ENCODE measurements around the gene GLRA3.

Gene GLRA3

GRCh38 chr4:174764105-174764729 lies 64.8 kb downstream of the GLRA3 start:
- no peak overlapping the region for H3K27ac ChIP-seq
- TF ChIP-seq CTCF (conservative IDR thresholded peaks at IDR 0.05) (peak; percentile 78), ZFX (IDR thresholded peaks at IDR 0.05) (no peak)

GRCh38 chr4:174763454-174764104 lies 65.5 kb downstream of the GLRA3 start:
- TF ChIP-seq CTCF (conservative IDR thresholded peaks at IDR 0.05): no peak
- no peak for TF ChIP-seq ZFX (IDR thresholded peaks at IDR 0.05)
- H3K27ac ChIP-seq: no peak overlapping the region

GRCh38 chr4:174761451-174761850 lies 67.6 kb downstream of the GLRA3 start:
- TF ChIP-seq ZFX (IDR thresholded peaks at IDR 0.05) (no peak), CTCF (conservative IDR thresholded peaks at IDR 0.05) (no peak)
- no peak overlapping the region for H3K27ac ChIP-seq

GRCh38 chr4:174757736-174758135 lies 71.3 kb downstream of the GLRA3 start:
- TF ChIP-seq ZFX (IDR thresholded peaks at IDR 0.05) (no peak), CTCF (conservative IDR thresholded peaks at IDR 0.05) (no peak)

GRCh38 chr4:174753021-174753420 lies 76.0 kb downstream of the GLRA3 start:
- H3K27ac ChIP-seq: no peak overlapping the region

More at GRCh38 chr4:174757736-174758135, 71.3 kb downstream of the GLRA3 start:
- no peak overlapping the region for H3K27ac ChIP-seq

GRCh38 chr4:174752026-174752425 lies 77.0 kb downstream of the GLRA3 start:
- no peak overlapping the region for H3K27ac ChIP-seq
- TF ChIP-seq CTCF (conservative IDR thresholded peaks at IDR 0.05) (no peak), ZFX (IDR thresholded peaks at IDR 0.05) (no peak)

More at GRCh38 chr4:174753021-174753420, 76.0 kb downstream of the GLRA3 start:
- TF ChIP-seq ZFX (IDR thresholded peaks at IDR 0.05) (no peak), CTCF (conservative IDR thresholded peaks at IDR 0.05) (no peak)

GRCh38 chr4:174749091-174749490 lies 80.0 kb downstream of the GLRA3 start:
- H3K27ac ChIP-seq: no peak overlapping the region
- TF ChIP-seq CTCF (conservative IDR thresholded peaks at IDR 0.05) (no peak), ZFX (IDR thresholded peaks at IDR 0.05) (no peak)
